BE2C (cell line): ENCODE data around the gene TRPV4.

Experiments used
- DNase-seq: peaks from one replicate; pipeline ENCODE4 v3.0.0-alpha.2; 2020
- H3K27me3 ChIP-seq: fragments of 250-450 bp; sonication (Bioruptor Pico); 2 replicates; pipeline ENCODE4 v1.5.1; 2020; ENCODE audit warnings: mild to moderate bottlenecking
- H3K36me3 ChIP-seq: fragments of 250-450 bp; sonication (Bioruptor Pico); 2 replicates; pipeline ENCODE4 v1.5.1; 2020; ENCODE audit warnings: mild to moderate bottlenecking
- H3K4me1 ChIP-seq: fragments of 250-450 bp; sonication (Bioruptor Pico); 2 replicates; pipeline ENCODE4 v1.5.1; 2020
- H3K4me3 ChIP-seq: 2 replicates; pipeline ENCODE4 v1.5.1; 2011; ENCODE audit warnings: low read depth, low read length
- H3K9me3 ChIP-seq: fragments of 250-450 bp; sonication (Bioruptor Pico); 2 replicates; pipeline ENCODE4 v1.5.1; 2020
- CTCF ChIP-seq: IDR thresholded peaks from 2 replicates; pipeline ENCODE4 v1.5.1; 2012; ENCODE audit warnings: mild to moderate bottlenecking, low read depth, low read length

The TRPV4 gene

GRCh38 chr12:109815757-109816617 lies 17.2 kb downstream of the TRPV4 start:
- H3K9me3 ChIP-seq: no peaks in the 10 kb centered on the region
- peaks cover 3% of the 10 kb centered on the region; the same call in 1 of the 2 replicates for H3K27me3 ChIP-seq
- no peak for DNase-seq
- no peak overlapping the region for H3K4me3 ChIP-seq
- no peak for TF ChIP-seq CTCF
- H3K36me3 ChIP-seq: no peaks in the 10 kb centered on the region
- no peaks in the 10 kb centered on the region for H3K4me1 ChIP-seq

GRCh38 chr12:109815225-109815624 lies 18.0 kb downstream of the TRPV4 start:
- Histone ChIP-seq H3K9me3 (no peaks in the 10 kb centered on the region), H3K27me3 (no peaks in the 10 kb centered on the region; the same call in 1 of the 2 replicates), H3K4me1 (no peaks in the 10 kb centered on the region), H3K4me3 (no peak overlapping the region), H3K36me3 (no peaks in the 10 kb centered on the region)
- no peak for DNase-seq
- TF ChIP-seq CTCF: no peak

GRCh38 chr12:109814600-109815150 lies 18.5 kb downstream of the TRPV4 start:
- Histone ChIP-seq H3K4me3 (no peak overlapping the region), H3K9me3 (no peaks in the 10 kb centered on the region), H3K27me3 (no peaks in the 10 kb centered on the region; the same call in 1 of the 2 replicates), H3K36me3 (no peaks in the 10 kb centered on the region), H3K4me1 (no peaks in the 10 kb centered on the region)
- DNase-seq: no peak
- no peak for TF ChIP-seq CTCF

GRCh38 chr12:109813810-109814416 lies 19.3 kb downstream of the TRPV4 start:
- Histone ChIP-seq H3K36me3 (no peaks in the 10 kb centered on the region), H3K27me3 (no peaks in the 10 kb centered on the region), H3K9me3 (no peaks in the 10 kb centered on the region), H3K4me1 (no peaks in the 10 kb centered on the region), H3K4me3 (no peak overlapping the region)
- DNase-seq: no peak
- TF ChIP-seq CTCF: no peak

- Histone ChIP-seq H3K9me3 (no peaks in the 10 kb centered on the region), H3K36me3 (no peaks in the 10 kb centered on the region), H3K4me3 (no peak overlapping the region), H3K4me1 (no peaks in the 10 kb centered on the region), H3K27me3 (no peaks in the 10 kb centered on the region)
- TF ChIP-seq CTCF: no peak
- DNase-seq: no peak
Observed at GRCh38 chr12:109811624-109811995, 21.6 kb downstream of the TRPV4 start.
